IMR-90 (cell line): Measurements from ENCODE around the gene EXOC2. TPM values are rescaled to one million over a fixed set of nuclear protein-coding genes. Genes with fewer than 3 reads are reported as not detected.

Source experiments
- ATAC-seq: fragments of 200-7000 bp; cut with Tn5 transposase; 2 replicates; pipeline ENCODE4 v1.9.1; 2020; ENCODE audit warnings: low read depth, mild to moderate bottlenecking, moderate library complexity
- BruUV-seq: library from RNA; stranded (reverse); fragments of 400-500 nt; replicated peaks from 2 replicates; lab custom pipeline; 2021; lab: Mats Ljungman, UMichigan
- CTCF ChIA-PET: fragments of 300-600 bp; formaldehyde crosslinking; extraction: SDS; loops from one replicate; lab custom pipeline; 2021; ENCODE audit warnings: antibody characterized with exemption; lab: Yijun Ruan, JAX
- POLR2A ChIA-PET: fragments of 300-600 bp; sonication (Branson Sonifier 250); formaldehyde crosslinking; loops from one replicate; lab custom pipeline; 2022; ENCODE audit warnings: antibody characterized with exemption; ENCODE audit not compliant: unreplicated experiment; lab: Charles Lee
- DNase-seq: peaks from one replicate; pipeline ENCODE4 v3.0.0; 2013
- H2AFZ ChIP-seq: replicated peaks from 2 replicates; pipeline ENCODE3; 2013; ENCODE audit warnings: low read length, mild to moderate bottlenecking; ENCODE audit not compliant: poor library complexity
- H2AK5ac ChIP-seq: 2 replicates; pipeline ENCODE4 v1.6.1; 2013; ENCODE audit warnings: low read depth, low read length, inconsistent platforms
- H2AK9ac ChIP-seq: replicated peaks from 2 replicates; pipeline ENCODE3; 2013; ENCODE audit warnings: mild to moderate bottlenecking, low read depth, low read length, moderate library complexity; ENCODE audit not compliant: poor library complexity
- H2BK120ac ChIP-seq: 2 replicates; pipeline ENCODE4 v1.6.1; 2013; ENCODE audit warnings: low read depth, low read length, inconsistent platforms
- H2BK15ac ChIP-seq: 3 replicates; pipeline ENCODE4 v1.6.1; 2013; ENCODE audit warnings: low read depth, low read length, inconsistent platforms
- H2BK20ac ChIP-seq: 2 replicates; pipeline ENCODE4 v1.6.1; 2013; ENCODE audit warnings: low read depth, mild to moderate bottlenecking, inconsistent platforms, low read length, moderate library complexity
- H2BK5ac ChIP-seq: 2 replicates; pipeline ENCODE4 v1.6.1; 2013; ENCODE audit warnings: mild to moderate bottlenecking, low read depth, low read length, inconsistent platforms; ENCODE audit not compliant: poor library complexity, severe bottlenecking
- H3K14ac ChIP-seq: replicated peaks from 2 replicates; pipeline ENCODE4 v1.6.1; 2013; ENCODE audit warnings: low read depth, low read length, inconsistent platforms
- H3K18ac ChIP-seq: 2 replicates; pipeline ENCODE4 v1.6.1; 2013; ENCODE audit warnings: low read depth, low read length, control low read depth
- H3K23ac ChIP-seq: 2 replicates; pipeline ENCODE4 v1.6.1; 2013; ENCODE audit warnings: low read depth, low read length, inconsistent platforms
- H3K27ac ChIP-seq: 2 replicates; pipeline ENCODE4 v1.5.1; 2013; ENCODE audit warnings: mild to moderate bottlenecking, control low read depth, low read length; ENCODE audit not compliant: insufficient read depth
- H3K27me3 ChIP-seq: 2 replicates; pipeline ENCODE4 v1.6.1; 2013; ENCODE audit warnings: low read length; ENCODE audit not compliant: control insufficient read depth, insufficient read depth
- H3K36me3 ChIP-seq: 2 replicates; pipeline ENCODE4 v1.6.1; 2013; ENCODE audit warnings: low read length, mixed read lengths; ENCODE audit not compliant: control insufficient read depth, insufficient read depth
- H3K4ac ChIP-seq: 2 replicates; pipeline ENCODE4 v1.6.1; 2013; ENCODE audit warnings: low read depth, low read length, inconsistent platforms
- H3K4me1 ChIP-seq: 2 replicates; pipeline ENCODE4 v1.6.1; 2013; ENCODE audit warnings: low read length, mixed read lengths; ENCODE audit not compliant: control insufficient read depth, insufficient read depth
- H3K4me2 ChIP-seq: 2 replicates; pipeline ENCODE4 v1.6.1; 2013; ENCODE audit warnings: low read depth, mild to moderate bottlenecking, control low read depth, low read length, moderate library complexity
- H3K4me3 ChIP-seq: 2 replicates; pipeline ENCODE4 v1.5.1; 2013; ENCODE audit warnings: low read depth, mild to moderate bottlenecking, control low read depth, low read length, moderate library complexity; ENCODE audit not compliant: insufficient read depth
- H3K56ac ChIP-seq: 2 replicates; pipeline ENCODE4 v1.6.1; 2013; ENCODE audit warnings: low read length, inconsistent platforms; ENCODE audit not compliant: insufficient read depth; ENCODE audit errors: extremely low read depth
- H3K79me1 ChIP-seq, 2 experiments: 2 replicates each; pipeline ENCODE4 v1.6.1; 2013; ENCODE audit warnings: low read length in 2 of 2, inconsistent platforms in 1 of 2, low read depth in 1 of 2
- H3K9ac ChIP-seq: 2 replicates; pipeline ENCODE4 v1.6.1; 2013; ENCODE audit warnings: low read depth, low read length, control low read depth
- H3K9me1 ChIP-seq: 2 replicates; pipeline ENCODE4 v1.6.1; 2013; ENCODE audit warnings: low read length, inconsistent platforms; ENCODE audit not compliant: insufficient read depth
- H3K9me3 ChIP-seq: 2 replicates; pipeline ENCODE4 v1.6.1; 2013; ENCODE audit warnings: low read length; ENCODE audit not compliant: control insufficient read depth, insufficient read depth
- H4K20me1 ChIP-seq: 2 replicates; pipeline ENCODE4 v1.6.1; 2013; ENCODE audit warnings: low read length, inconsistent platforms; ENCODE audit not compliant: insufficient read depth
- H4K5ac ChIP-seq: 2 replicates; pipeline ENCODE4 v1.6.1; 2013; ENCODE audit warnings: mild to moderate bottlenecking, low read depth, low read length, control low read depth
- H4K8ac ChIP-seq, 2 experiments: 2 replicates each; pipeline ENCODE4 v1.6.1; 2013; ENCODE audit warnings: low read depth in 2 of 2, low read length in 2 of 2, control low read depth in 1 of 2, inconsistent platforms in 1 of 2
- H4K91ac ChIP-seq: 2 replicates; pipeline ENCODE4 v1.6.1; 2013; ENCODE audit warnings: low read depth, low read length, inconsistent platforms; ENCODE audit not compliant: insufficient read depth
- CHD1 ChIP-seq: IDR thresholded peaks from 2 replicates; pipeline ENCODE4 v1.6.1; 2012; ENCODE audit warnings: low read depth, low read length, improper control_type of control experiment
- FOS ChIP-seq: fragments of 150-350 bp; IDR thresholded peaks from 2 replicates; pipeline ENCODE4 v1.6.1; 2016; ENCODE audit warnings: low read depth, low read length
- RFX5 ChIP-seq: IDR thresholded peaks from 2 replicates; pipeline ENCODE4 v1.8.0; 2012; ENCODE audit warnings: low read depth, mild to moderate bottlenecking, low read length, moderate library complexity
- SMC3 ChIP-seq: fragments of 150-350 bp; IDR thresholded peaks from 2 replicates; pipeline ENCODE4 v1.6.1; 2016; ENCODE audit warnings: low read depth, mild to moderate bottlenecking, antibody characterized with exemption, low read length, moderate library complexity
- WGBS, 2 experiments: methylation state at CpG; one replicate each; pipeline versions ENCODE4 v1.1.5 to v1.1.7; 2013; ENCODE audit warnings: missing lambda C conversion rate in 2 of 2; ENCODE audit not compliant: insufficient read length in 1 of 2; ENCODE audit errors: extremely low coverage in 2 of 2; 5-methylcytosine and 5-hydroxymethylcytosine counted together
- dilution Hi-C: fragments of 300-500 bp; cut with HindIII; formaldehyde crosslinking; loops from one replicate; pipeline ENCODE4 v1.14.3; 2018; ENCODE audit warnings: low sequenced_read_pairs; ENCODE audit not compliant: unreplicated experiment
- in situ Hi-C: fragments of 300-500 bp; cut with MboI; formaldehyde crosslinking; loops from 3 replicates; pipeline ENCODE4 v1.14.3; 2019; ENCODE audit warnings: low sequenced_read_pairs, inconsistent platforms, mixed read lengths
- intact Hi-C: fragments of 100-400 bp; cut with micrococcal nuclease; formaldehyde crosslinking; loops from 2 replicates; pipeline ENCODE4 v1.10.0; 2022
- polyA plus RNA-seq, 3 experiments: library from polyadenylated mRNA; depleted of rRNA; stranded (reverse); fragments of >200 nt; gene quantifications; 2 replicates each; pipeline ENCODE4 v1.2.3, GENCODE V29; 2012; ENCODE audit warnings: low replicate concordance in 1 of 3
- total RNA-seq: library from RNA; depleted of rRNA; stranded (reverse); fragments of >200 nt; gene quantifications from 2 replicates; pipeline ENCODE4 v1.2.3, GENCODE V29; 2012
- TF ChIP-seq, protein P1 (sequence below): fragments of 150-350 bp; IDR thresholded peaks from 2 replicates; pipeline ENCODE4 v1.6.1; 2016; ENCODE audit warnings: low read depth, mild to moderate bottlenecking, low read length, moderate library complexity, borderline replicate concordance

The EXOC2 gene
- total and polyA plus RNA-seq, 2 of the 4 experiments (the other 2 are of a cell fraction) = 13.1 to 37.3 TPM

- H4K8ac ChIP-seq = peak overlapping the region in 1 of 2 experiments; percentile 63; a peak in 2 of 4 replicates
- ATAC-seq (no peak), DNase-seq (no peak)
- in situ Hi-C loops = no loop called here
- peaks cover 20% of the 10 kb centered on the region; the same call in 1 of the 2 replicates for H4K20me1 ChIP-seq
- H2AK9ac ChIP-seq = no peak overlapping the region
- H3K23ac ChIP-seq = peak overlapping the region; percentile 7
- no peak overlapping the region; the same call in 1 of the 2 replicates for H3K56ac ChIP-seq
- ChIA-PET CTCF (interaction anchor here (1.0 kb wide), 1 partner anchor 12 kb away, joined by 3 read pairs; no protein-coding TSS in a partner anchor), POLR2A (no interaction called here)
- no peak overlapping the region for H2AK5ac ChIP-seq
- no peak overlapping the region for H3K27ac ChIP-seq
- peaks cover 33 to 66% of the 10 kb centered on the region in 2 experiments for H3K79me1 ChIP-seq
- H3K18ac ChIP-seq = peak overlapping the region; percentile 18
- H2BK120ac ChIP-seq = peak overlapping the region; percentile 71
- H3K9ac ChIP-seq = no peak overlapping the region
- peak overlapping the region; percentile 71 for H3K4ac ChIP-seq
- H3K4me3 ChIP-seq = no peak overlapping the region
- H4K91ac ChIP-seq = peak overlapping the region; percentile 27
- WGBS, 2 experiments = 83% methylated on average over 1 of the region's 5 CpGs; no CpG with 5 or more reads in 1 of the 2 experiments
- no peaks in the 10 kb centered on the region for H3K27me3 ChIP-seq
- peak overlapping the region; percentile 64; the same call in 1 of the 2 replicates for H3K14ac ChIP-seq
- H2AFZ ChIP-seq = no peak overlapping the region
- H3K36me3 ChIP-seq = no peaks in the 10 kb centered on the region
- H2BK20ac ChIP-seq = peak overlapping the region; percentile 3; the same call in 1 of the 2 replicates
- dilution Hi-C loops = no loop called here
- peak overlapping the region; percentile 25; the same call in 1 of the 3 replicates for H2BK15ac ChIP-seq
- peaks cover 20% of the 10 kb centered on the region for H3K4me1 ChIP-seq
- intact Hi-C loops = loop anchor here (5.0 kb wide), 1 partner anchor 54 kb away; no protein-coding TSS in a partner anchor
- BruUV-seq = no TSS peak
- H3K9me3 ChIP-seq = no peaks in the 10 kb centered on the region
- no peak for TF ChIP-seq SMC3
- TF ChIP-seq RFX5 = no peak
- no peak for TF ChIP-seq CHD1
- TF ChIP-seq FOS = no peak
- TF ChIP-seq, protein P1, sequence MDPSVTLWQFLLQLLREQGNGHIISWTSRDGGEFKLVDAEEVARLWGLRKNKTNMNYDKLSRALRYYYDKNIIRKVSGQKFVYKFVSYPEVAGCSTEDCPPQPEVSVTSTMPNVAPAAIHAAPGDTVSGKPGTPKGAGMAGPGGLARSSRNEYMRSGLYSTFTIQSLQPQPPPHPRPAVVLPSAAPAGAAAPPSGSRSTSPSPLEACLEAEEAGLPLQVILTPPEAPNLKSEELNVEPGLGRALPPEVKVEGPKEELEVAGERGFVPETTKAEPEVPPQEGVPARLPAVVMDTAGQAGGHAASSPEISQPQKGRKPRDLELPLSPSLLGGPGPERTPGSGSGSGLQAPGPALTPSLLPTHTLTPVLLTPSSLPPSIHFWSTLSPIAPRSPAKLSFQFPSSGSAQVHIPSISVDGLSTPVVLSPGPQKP = no peak
- H3K4me2 ChIP-seq = no peak overlapping the region
- peak overlapping the region; percentile 30 for H4K5ac ChIP-seq
- H3K9me1 ChIP-seq = peaks cover 21% of the 10 kb centered on the region
- peak overlapping the region; percentile 19 for H2BK5ac ChIP-seq
Observed at GRCh38 chr6:680666-681340, 12.1 kb downstream of the EXOC2 start.
